Keratinocyte (primary cell): Measurements from ENCODE around the gene SUGCT. TPM values are rescaled to one million over a fixed set of nuclear protein-coding genes. Genes with fewer than 3 reads are reported as not detected.

ENCODE experiments used
- DNase-seq: peaks from one replicate; pipeline ENCODE4 v3.0.0-alpha.2; 2011; ENCODE audit warnings: low read depth, missing footprints, low spot score
- FAIRE-seq: peaks from 2 replicates; lab custom pipeline; 2011; peaks lifted over from hg19 to GRCh38; lab: Jason Lieb, UNC
- H2AFZ ChIP-seq: 2 replicates; pipeline ENCODE4 v1.6.0; 2012; ENCODE audit warnings: low read length, control low read depth, inconsistent platforms; ENCODE audit not compliant: control insufficient read depth
- H3K27ac ChIP-seq: 2 replicates; pipeline ENCODE4 v1.5.1; 2011; ENCODE audit warnings: low read length; ENCODE audit not compliant: control insufficient read depth, insufficient read depth
- H3K27me3 ChIP-seq: 3 replicates; pipeline ENCODE4 v1.6.0; 2011; ENCODE audit warnings: low read length; ENCODE audit not compliant: control insufficient read depth, insufficient read depth; ENCODE audit errors: extremely low read depth
- H3K36me3 ChIP-seq, 2 experiments: 2 replicates in 1 of 2; 3 replicates in 1 of 2; pipeline ENCODE4 v1.5.1; 2011; ENCODE audit warnings: low read length in 2 of 2, mild to moderate bottlenecking in 1 of 2; ENCODE audit not compliant: control insufficient read depth in 2 of 2, insufficient read depth in 2 of 2; ENCODE audit errors: extremely low read depth in 1 of 2
- H3K4me1 ChIP-seq: 3 replicates; pipeline ENCODE4 v1.5.1; 2011; ENCODE audit warnings: low read length; ENCODE audit not compliant: control insufficient read depth, insufficient read depth; ENCODE audit errors: extremely low read depth
- H3K4me2 ChIP-seq: 3 replicates; pipeline ENCODE4 v1.6.0; 2011; ENCODE audit warnings: low read depth, low read length; ENCODE audit not compliant: control insufficient read depth, insufficient read depth; ENCODE audit errors: extremely low read depth
- H3K4me3 ChIP-seq, 3 experiments: fragments of 200-600 bp in 1 of 3; sonication (generic) in 1 of 3; 2 replicates in 2 of 3; 3 replicates in 1 of 3; pipeline ENCODE4 v1.5.1; 2011 to 2016; ENCODE audit warnings: low read length in 3 of 3, mild to moderate bottlenecking in 3 of 3, control low read depth in 2 of 3, inconsistent platforms in 1 of 3, low read depth in 1 of 3, mixed read lengths in 1 of 3, mixed run types in 1 of 3, moderate library complexity in 1 of 3; ENCODE audit not compliant: control insufficient read depth in 2 of 3, insufficient read depth in 2 of 3; ENCODE audit errors: extremely low read depth in 1 of 3
- H3K79me2 ChIP-seq: 2 replicates; pipeline ENCODE4 v1.6.0; 2012; ENCODE audit warnings: low read length; ENCODE audit not compliant: control insufficient read depth, insufficient read depth
- H3K9ac ChIP-seq: 3 replicates; pipeline ENCODE4 v1.6.0; 2011; ENCODE audit warnings: low read length; ENCODE audit not compliant: control insufficient read depth, insufficient read depth; ENCODE audit errors: extremely low read depth
- H3K9me1 ChIP-seq: 3 replicates; pipeline ENCODE4 v1.6.0; 2011; ENCODE audit warnings: low read length; ENCODE audit not compliant: control insufficient read depth, insufficient read depth; ENCODE audit errors: extremely low read depth
- H3K9me3 ChIP-seq: 2 replicates; pipeline ENCODE4 v1.5.1; 2012; ENCODE audit warnings: low read depth, low read length; ENCODE audit not compliant: control insufficient read depth
- H4K20me1 ChIP-seq: 3 replicates; pipeline ENCODE4 v1.6.0; 2011; ENCODE audit warnings: low read length; ENCODE audit not compliant: control insufficient read depth, insufficient read depth; ENCODE audit errors: extremely low read depth
- EZH2 ChIP-seq: IDR thresholded peaks from one replicate; pipeline ENCODE4 v1.6.1; 2012; ENCODE audit warnings: inconsistent platforms, mild to moderate bottlenecking, low read length, moderate library complexity
- dilution Hi-C: fragments of 300-500 bp; cut with MboI; formaldehyde crosslinking; loops from one replicate; pipeline ENCODE4 v1.7.0; 2020; ENCODE audit warnings: low sequenced_read_pairs; ENCODE audit not compliant: extremely low pct_ligation_motif_present
- polyA plus RNA-seq, 5 experiments: library from polyadenylated mRNA; depleted of rRNA in 3 of 5; stranded (reverse) in 3 of 5; stranded (forward) in 1 of 5; unstranded in 1 of 5; fragments of >200 nt; gene quantifications; 1 replicate in 1 of 5; 2 replicates in 3 of 5; 3 replicates in 1 of 5; pipeline versions ENCODE4 v1.2.1 to v1.2.3, GENCODE V29; 2011 to 2012; ENCODE audit warnings: missing spikeins in 2 of 5, low read depth in 1 of 5, low replicate concordance in 1 of 5
- TF ChIP-seq, protein P1 (sequence below), 3 experiments: IDR thresholded peaks in 1 of 3; conservative IDR thresholded peaks in 1 of 3; optimal IDR thresholded peaks in 1 of 3; 2 replicates in 2 of 3; 3 replicates in 1 of 3; pipeline versions ENCODE3 to v1.5.1; 2011; ENCODE audit warnings: low read length in 3 of 3, mild to moderate bottlenecking in 3 of 3, moderate library complexity in 2 of 3, control low read depth in 1 of 3, inconsistent platforms in 1 of 3; ENCODE audit not compliant: insufficient read depth in 2 of 3; ENCODE audit errors: extremely low read depth in 1 of 3

SUGCT gene
- polyA plus RNA-seq, 1 donor (not counting 4 experiments of a cell fraction or from before 2014, with no cell fraction given), result 134 TPM

DNA sequence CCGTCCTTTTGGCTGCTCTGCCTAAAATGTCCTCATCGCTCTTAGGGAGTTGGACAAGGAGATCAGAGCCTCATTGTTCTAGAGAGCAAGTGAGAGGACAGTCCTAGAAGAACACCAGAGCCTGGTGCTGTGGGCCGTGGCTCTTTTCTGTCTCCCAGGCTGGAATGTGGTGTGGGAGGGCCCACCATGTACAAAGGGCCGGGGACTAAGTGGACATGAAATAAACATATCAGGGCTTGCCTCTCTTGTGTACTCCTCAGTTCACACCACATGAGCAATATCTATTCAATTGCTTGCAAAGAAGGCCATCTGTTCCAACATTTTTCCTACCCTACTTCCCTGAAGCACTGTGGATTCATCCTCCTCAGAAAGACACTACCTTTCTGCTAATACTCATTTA lies 510.4 kb downstream of the SUGCT start:
- DNase-seq (no peak), FAIRE-seq (no peak)
- H3K27me3 ChIP-seq, result no peaks in the 10 kb centered on the region
- dilution Hi-C loops, result no loop called here
- H3K4me3 ChIP-seq, result no peak overlapping the region
- H3K27ac ChIP-seq, result no peak overlapping the region
- no peaks in the 10 kb centered on the region for H3K79me2 ChIP-seq
- H3K9me1 ChIP-seq, result no peaks in the 10 kb centered on the region
- no peaks in the 10 kb centered on the region for H3K9me3 ChIP-seq
- no peaks in the 10 kb centered on the region for H3K36me3 ChIP-seq
- H4K20me1 ChIP-seq, result no peaks in the 10 kb centered on the region
- H3K4me2 ChIP-seq, result no peak overlapping the region
- TF ChIP-seq, protein P1, sequence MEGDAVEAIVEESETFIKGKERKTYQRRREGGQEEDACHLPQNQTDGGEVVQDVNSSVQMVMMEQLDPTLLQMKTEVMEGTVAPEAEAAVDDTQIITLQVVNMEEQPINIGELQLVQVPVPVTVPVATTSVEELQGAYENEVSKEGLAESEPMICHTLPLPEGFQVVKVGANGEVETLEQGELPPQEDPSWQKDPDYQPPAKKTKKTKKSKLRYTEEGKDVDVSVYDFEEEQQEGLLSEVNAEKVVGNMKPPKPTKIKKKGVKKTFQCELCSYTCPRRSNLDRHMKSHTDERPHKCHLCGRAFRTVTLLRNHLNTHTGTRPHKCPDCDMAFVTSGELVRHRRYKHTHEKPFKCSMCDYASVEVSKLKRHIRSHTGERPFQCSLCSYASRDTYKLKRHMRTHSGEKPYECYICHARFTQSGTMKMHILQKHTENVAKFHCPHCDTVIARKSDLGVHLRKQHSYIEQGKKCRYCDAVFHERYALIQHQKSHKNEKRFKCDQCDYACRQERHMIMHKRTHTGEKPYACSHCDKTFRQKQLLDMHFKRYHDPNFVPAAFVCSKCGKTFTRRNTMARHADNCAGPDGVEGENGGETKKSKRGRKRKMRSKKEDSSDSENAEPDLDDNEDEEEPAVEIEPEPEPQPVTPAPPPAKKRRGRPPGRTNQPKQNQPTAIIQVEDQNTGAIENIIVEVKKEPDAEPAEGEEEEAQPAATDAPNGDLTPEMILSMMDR (optimal IDR thresholded peaks at IDR 0.05 in 1 of 3, IDR thresholded peaks at IDR 0.05 in 1 of 3, conservative IDR thresholded peaks at IDR 0.05 in 1 of 3; ENCODE audit: extremely low read depth in 1 of 3, insufficient read depth in 2 of 3, low read length in 3 of 3), result no peak
- H3K4me1 ChIP-seq, result no peaks in the 10 kb centered on the region
- no peak overlapping the region for H2AFZ ChIP-seq
- no peak overlapping the region for H3K9ac ChIP-seq

DNA sequence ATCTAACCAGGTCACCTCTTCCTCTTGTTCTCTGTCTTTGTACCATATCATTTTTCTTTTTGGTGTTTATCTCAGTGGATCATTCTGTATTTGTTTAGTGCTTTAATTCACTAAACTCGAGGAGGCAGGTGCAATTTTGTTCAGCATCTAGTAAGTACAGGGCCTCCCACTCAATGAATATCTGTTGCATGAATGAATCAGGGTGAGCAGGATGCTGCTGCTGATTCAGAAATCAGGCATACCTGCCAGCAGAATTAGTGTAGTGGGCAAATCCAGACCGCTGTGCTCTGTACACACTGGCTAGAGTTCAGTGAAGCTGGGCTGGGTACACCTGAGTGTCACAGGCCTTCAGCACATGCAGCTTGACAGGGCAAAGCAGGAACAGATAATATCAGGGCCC lies 511.9 kb downstream of the SUGCT start:
- no peak for DNase-seq
- Histone ChIP-seq H2AFZ (no peak overlapping the region), H3K27ac (no peak overlapping the region), H3K36me3 (no peaks in the 10 kb centered on the region), H3K79me2 (no peaks in the 10 kb centered on the region), H4K20me1 (no peaks in the 10 kb centered on the region), H3K27me3 (no peaks in the 10 kb centered on the region), H3K9me1 (no peaks in the 10 kb centered on the region), H3K9ac (no peak overlapping the region), H3K9me3 (no peaks in the 10 kb centered on the region), H3K4me1 (no peaks in the 10 kb centered on the region), H3K4me2 (no peak overlapping the region), H3K4me3 (no peak overlapping the region)
- no peak for TF ChIP-seq EZH2
- TF ChIP-seq, protein P1 (optimal IDR thresholded peaks at IDR 0.05 in 1 of 3, IDR thresholded peaks at IDR 0.05 in 1 of 3, conservative IDR thresholded peaks at IDR 0.05 in 1 of 3; ENCODE audit: extremely low read depth in 1 of 3, insufficient read depth in 2 of 3, low read length in 3 of 3), result no peak
- FAIRE-seq, result no peak
- dilution Hi-C loops, result no loop called here
